HG02852 (cell line): Measurements from ENCODE around the gene NOP53.
"Not testable (repeated sequence)": the region's sequence is repeated elsewhere in the genome, so short reads cannot be mapped to it uniquely, and the experiment has no call there.

ENCODE experiments used
- ATAC-seq: cut with Tn5 transposase; IDR thresholded peaks from one replicate; pipeline ENCODE4 v1.9.1; 2021; ENCODE audit warnings: mild to moderate bottlenecking, moderate library complexity; ENCODE audit not compliant: unreplicated experiment

The NOP53 gene

GRCh38 chr19:47716270-47716937 lies 28.9 kb upstream of the NOP53 start:
- ATAC-seq = no peak

- not testable (repeated sequence) for ATAC-seq
These were observed 26.8 kb upstream of the NOP53 start for GRCh38 chr19:47718415-47719046.

GRCh38 chr19:47719047-47719859 lies 26.1 kb upstream of the NOP53 start:
- no peak for ATAC-seq

GRCh38 chr19:47720669-47721422 lies 24.5 kb upstream of the NOP53 start:
- ATAC-seq = no peak

- no peak for ATAC-seq
These were observed 21.8 kb upstream of the NOP53 start for GRCh38 chr19:47723581-47723940.

- no peak for ATAC-seq
These were observed 19.5 kb upstream of the NOP53 start for GRCh38 chr19:47725759-47726401.

GRCh38 chr19:47726467-47726866 lies 18.9 kb upstream of the NOP53 start:
- no peak for ATAC-seq

- not testable (repeated sequence) for ATAC-seq
These were observed 17.1 kb upstream of the NOP53 start for GRCh38 chr19:47728295-47728694.

GRCh38 chr19:47729468-47729798 lies 15.9 kb upstream of the NOP53 start:
- no peak for ATAC-seq

- no peak for ATAC-seq
These were observed 15.4 kb upstream of the NOP53 start for GRCh38 chr19:47729799-47730520.

GRCh38 chr19:47730521-47730889 lies 14.8 kb upstream of the NOP53 start:
- no peak for ATAC-seq

- ATAC-seq = no peak
These were observed 14.4 kb upstream of the NOP53 start for GRCh38 chr19:47730910-47731309.

- ATAC-seq = no peak
These were observed 10.2 kb upstream of the NOP53 start for GRCh38 chr19:47735131-47735530.

GRCh38 chr19:47740866-47741519 lies 4.4 kb upstream of the NOP53 start:
- no peak for ATAC-seq

- no peak for ATAC-seq
These were observed 3.7 kb upstream of the NOP53 start for GRCh38 chr19:47741544-47742140.

GRCh38 chr19:47742634-47743033 lies 2.7 kb upstream of the NOP53 start:
- no peak for ATAC-seq

GRCh38 chr19:47746129-47746528 lies 783 bp downstream of the NOP53 start:
- ATAC-seq = not testable (repeated sequence)

- ATAC-seq = no peak
These were observed 4.0 kb downstream of the NOP53 start for GRCh38 chr19:47749326-47749725.

GRCh38 chr19:47750752-47751151 lies 5.4 kb downstream of the NOP53 start:
- ATAC-seq = no peak
